Endodermal cell (in vitro differentiated cells): ENCODE results near the gene ANKFN1. TPM values are rescaled to one million over a fixed set of nuclear protein-coding genes. Genes with fewer than 3 reads are reported as not detected.

Source experiments
- DNase-seq: peaks from one replicate; pipeline ENCODE4 v3.0.0-alpha.2; 2017
- H3K27ac ChIP-seq: 2 replicates; pipeline ENCODE4 v1.5.1; 2013; ENCODE audit warnings: mild to moderate bottlenecking, low read depth, low read length, moderate library complexity
- H3K27me3 ChIP-seq: 2 replicates; pipeline ENCODE4 v1.6.1; 2013; ENCODE audit warnings: mild to moderate bottlenecking, low read length, moderate library complexity; ENCODE audit not compliant: insufficient read depth, control insufficient read depth, poor library complexity, severe bottlenecking
- H3K36me3 ChIP-seq: 2 replicates; pipeline ENCODE4 v1.7.0; 2013; ENCODE audit warnings: mild to moderate bottlenecking, low read length, moderate library complexity; ENCODE audit not compliant: control insufficient read depth, insufficient read depth
- H3K4me1 ChIP-seq: one replicate; pipeline ENCODE4 v1.7.0; 2013; ENCODE audit warnings: low read length; ENCODE audit not compliant: control insufficient read depth, insufficient read depth
- H3K4me3 ChIP-seq: 2 replicates; pipeline ENCODE4 v1.5.1; 2013; ENCODE audit warnings: mild to moderate bottlenecking, low read length, moderate library complexity
- H3K9ac ChIP-seq: 2 replicates; pipeline ENCODE4 v1.6.1; 2013; ENCODE audit warnings: mild to moderate bottlenecking, low read length, moderate library complexity; ENCODE audit not compliant: poor library complexity, severe bottlenecking; ENCODE audit errors: extremely low read depth
- H3K9me3 ChIP-seq: 2 replicates; pipeline ENCODE4 v1.6.1; 2013; ENCODE audit warnings: mild to moderate bottlenecking, low read length, moderate library complexity; ENCODE audit not compliant: control insufficient read depth
- H3K27ac Mint-ChIP-seq: 2 replicates; pipeline ENCODE4 v1.8.0; 2020; ENCODE audit warnings: mixed read lengths
- H3K27me3 Mint-ChIP-seq: 2 replicates; pipeline ENCODE4 v1.8.0; 2021; ENCODE audit warnings: mild to moderate bottlenecking, mixed read lengths; ENCODE audit not compliant: insufficient read depth
- H3K36me3 Mint-ChIP-seq: 2 replicates; pipeline ENCODE4 v1.8.0; 2020; ENCODE audit warnings: low read depth, mixed read lengths
- H3K4me1 Mint-ChIP-seq: 2 replicates; pipeline ENCODE4 v1.8.0; 2020; ENCODE audit warnings: mixed read lengths
- H3K4me3 Mint-ChIP-seq: 2 replicates; pipeline ENCODE4 v1.8.0; 2020; ENCODE audit warnings: mild to moderate bottlenecking, moderate library complexity, mixed read lengths
- H3K9me3 Mint-ChIP-seq: 2 replicates; pipeline ENCODE4 v1.8.0; 2020; ENCODE audit warnings: mild to moderate bottlenecking, mixed read lengths
- CTCF ChIP-seq: fragments of 200-600 bp; sonication (generic); conservative IDR thresholded peaks from 2 replicates; pipeline ENCODE4 v1.5.0; 2021; ENCODE audit warnings: antibody characterized with exemption, mild to moderate bottlenecking
- WGBS, 2 experiments: methylation state at CpG; one replicate each; pipeline versions ENCODE4 v1.1.5 to v1.1.7; 2013; ENCODE audit warnings: missing lambda C conversion rate in 2 of 2, mixed read lengths in 1 of 2; ENCODE audit not compliant: insufficient coverage in 1 of 2, insufficient read length in 1 of 2; 5-methylcytosine and 5-hydroxymethylcytosine counted together
- total RNA-seq, 2 donors: library from RNA; stranded (reverse); fragmentation: NEBNext Ultra II Directional in 1 of 2; extraction: Animal tissue kit (Norgen Biotek cat#: 25700) in 1 of 2; gene quantifications; 2 replicates in 1 of 2; 3 replicates in 1 of 2; pipeline ENCODE4 v1.2.1, GENCODE V29; 2021

Gene ANKFN1
- total RNA-seq, 2 donors from 2014 or later = not detected

- no peak for TF ChIP-seq CTCF
- Histone ChIP-seq H3K27me3 (no peaks in the 10 kb centered on the region), H3K4me1 (no peaks in the 10 kb centered on the region), H3K9ac (no peak overlapping the region), H3K27ac (no peak overlapping the region), H3K36me3 (no peaks in the 10 kb centered on the region), H3K4me3 (no peak overlapping the region), H3K9me3 (no peaks in the 10 kb centered on the region)
- Mint-ChIP-seq H3K27me3 (peaks cover 11% of the 10 kb centered on the region), H3K36me3 (no peaks in the 10 kb centered on the region), H3K4me3 (no peak overlapping the region), H3K4me1 (peaks cover 3% of the 10 kb centered on the region), H3K27ac (no peak overlapping the region), H3K9me3 (peaks cover 2% of the 10 kb centered on the region)
- DNase-seq = peak; percentile 76
- WGBS, 2 experiments = 76 to 100% methylated on average over 1 to 3 of the region's 3 CpGs
Measured at GRCh38 chr17:56149266-56150036, 3.8 kb upstream of the ANKFN1 start.

- no peaks in the 10 kb centered on the region for H3K36me3 Mint-ChIP-seq
- WGBS, 2 experiments = 79 to 89% methylated on average over 2 to 4 of the region's 4 CpGs
Measured at GRCh38 chr17:56150649-56151048, 2.6 kb upstream of the ANKFN1 start.

GRCh38 chr17:56157845-56158244, 4.6 kb downstream of the ANKFN1 start:
- H3K36me3 Mint-ChIP-seq = no peaks in the 10 kb centered on the region
- H3K27ac ChIP-seq = no peak overlapping the region
- no peaks in the 10 kb centered on the region for H3K36me3 ChIP-seq
- H3K9me3 Mint-ChIP-seq = peaks cover 5% of the 10 kb centered on the region
- no peak overlapping the region for H3K4me3 ChIP-seq
- H3K9ac ChIP-seq = no peak overlapping the region
- no peak overlapping the region for H3K27ac Mint-ChIP-seq
- no peak for DNase-seq
- peaks cover 14% of the 10 kb centered on the region for H3K27me3 Mint-ChIP-seq
- H3K4me3 Mint-ChIP-seq = no peak overlapping the region
- H3K4me1 Mint-ChIP-seq = peaks cover 28% of the 10 kb centered on the region
- 92 to 98% methylated on average over 3 to 4 of the region's 4 CpGs for WGBS, 2 experiments
- H3K27me3 ChIP-seq = no peaks in the 10 kb centered on the region
- H3K9me3 ChIP-seq = peaks cover 12% of the 10 kb centered on the region
- no peak for TF ChIP-seq CTCF
- H3K4me1 ChIP-seq = peaks cover 9% of the 10 kb centered on the region

More at GRCh38 chr17:56150649-56151048, 2.6 kb upstream of the ANKFN1 start:
- Mint-ChIP-seq H3K27ac (no peak overlapping the region), H3K27me3 (peaks cover 16% of the 10 kb centered on the region), H3K4me3 (no peak overlapping the region), H3K4me1 (peaks cover 3% of the 10 kb centered on the region), H3K9me3 (peaks cover 2% of the 10 kb centered on the region)
- Histone ChIP-seq H3K4me3 (no peak overlapping the region), H3K27ac (no peak overlapping the region), H3K4me1 (no peaks in the 10 kb centered on the region), H3K27me3 (no peaks in the 10 kb centered on the region), H3K9ac (no peak overlapping the region), H3K36me3 (no peaks in the 10 kb centered on the region), H3K9me3 (peaks cover 7% of the 10 kb centered on the region)
- no peak for TF ChIP-seq CTCF
- no peak for DNase-seq
